ENCODE data around the gene TRIOBP.

Gene TRIOBP

GRCh38 chr22:37708580-37709444 is 12.0 kb downstream of the TRIOBP start:
- H3K79me2 ChIP-seq (ENCODE audit: low read length) = no peaks in the 10 kb centered on the region
- no peak overlapping the region for H3K4me2 ChIP-seq (ENCODE audit: low read length)
- no peaks in the 10 kb centered on the region for H3K36me3 ChIP-seq (replicated peaks; ENCODE audit: low read depth, low read length)
- H2AFZ ChIP-seq (ENCODE audit: low read depth, low read length) = no peak overlapping the region
- H3K9ac ChIP-seq (ENCODE audit: low read length) = no peak overlapping the region
- no peaks in the 10 kb centered on the region for H3K9me3 ChIP-seq (ENCODE audit: insufficient read depth, low read length)
- TF ChIP-seq CTCF (IDR thresholded peaks at IDR 0.05; ENCODE audit: low read depth, low read length) (no peak), EZH2phosphoT487 (IDR thresholded peaks at IDR 0.05; ENCODE audit: low read depth) (no peak)
- H3K27me3 ChIP-seq (ENCODE audit: low read depth, low read length) = no peaks in the 10 kb centered on the region
- H3K4me3 ChIP-seq (ENCODE audit: low read length) = no peak overlapping the region
- H4K20me1 ChIP-seq (ENCODE audit: insufficient read depth, low read length) = no peaks in the 10 kb centered on the region
- no peaks in the 10 kb centered on the region for H3K4me1 ChIP-seq (ENCODE audit: low read length)
- H3K27ac ChIP-seq (ENCODE audit: low read length) = no peak overlapping the region

GRCh38 chr22:37709445-37709765 is 12.6 kb downstream of the TRIOBP start:
- Histone ChIP-seq H3K9me3 (ENCODE audit: insufficient read depth, low read length) (no peaks in the 10 kb centered on the region), H4K20me1 (ENCODE audit: insufficient read depth, low read length) (no peaks in the 10 kb centered on the region), H3K4me1 (ENCODE audit: low read length) (no peaks in the 10 kb centered on the region), H2AFZ (ENCODE audit: low read depth, low read length) (no peak overlapping the region), H3K27me3 (ENCODE audit: low read depth, low read length) (no peaks in the 10 kb centered on the region), H3K4me2 (ENCODE audit: low read length) (no peak overlapping the region), H3K9ac (ENCODE audit: low read length) (no peak overlapping the region), H3K36me3 (replicated peaks; ENCODE audit: low read depth, low read length) (no peaks in the 10 kb centered on the region), H3K4me3 (ENCODE audit: low read length) (no peak overlapping the region), H3K79me2 (ENCODE audit: low read length) (no peaks in the 10 kb centered on the region), H3K27ac (ENCODE audit: low read length) (no peak overlapping the region)
- no peak for TF ChIP-seq EZH2phosphoT487 (IDR thresholded peaks at IDR 0.05; ENCODE audit: low read depth)
- no peak for TF ChIP-seq CTCF (IDR thresholded peaks at IDR 0.05; ENCODE audit: low read depth, low read length)

GRCh38 chr22:37710675-37711074 is 13.8 kb downstream of the TRIOBP start:
- no peak overlapping the region for H2AFZ ChIP-seq (ENCODE audit: low read depth, low read length)
- H4K20me1 ChIP-seq (ENCODE audit: insufficient read depth, low read length) = no peaks in the 10 kb centered on the region
- no peaks in the 10 kb centered on the region for H3K36me3 ChIP-seq (replicated peaks; ENCODE audit: low read depth, low read length)
- no peaks in the 10 kb centered on the region for H3K79me2 ChIP-seq (ENCODE audit: low read length)
- H3K9me3 ChIP-seq (ENCODE audit: insufficient read depth, low read length) = no peaks in the 10 kb centered on the region
- H3K9ac ChIP-seq (ENCODE audit: low read length) = no peak overlapping the region
- no peak overlapping the region for H3K27ac ChIP-seq (ENCODE audit: low read length)
- no peak overlapping the region for H3K4me3 ChIP-seq (ENCODE audit: low read length)
- H3K27me3 ChIP-seq (ENCODE audit: low read depth, low read length) = no peaks in the 10 kb centered on the region
- TF ChIP-seq EZH2phosphoT487 (IDR thresholded peaks at IDR 0.05; ENCODE audit: low read depth) = no peak
- TF ChIP-seq CTCF (IDR thresholded peaks at IDR 0.05; ENCODE audit: low read depth, low read length) = no peak
- H3K4me1 ChIP-seq (ENCODE audit: low read length) = no peaks in the 10 kb centered on the region
- H3K4me2 ChIP-seq (ENCODE audit: low read length) = no peak overlapping the region

- Histone ChIP-seq H3K4me2 (ENCODE audit: low read length) (no peak overlapping the region), H3K9me3 (ENCODE audit: insufficient read depth, low read length) (no peaks in the 10 kb centered on the region), H3K27ac (ENCODE audit: low read length) (no peak overlapping the region), H2AFZ (ENCODE audit: low read depth, low read length) (no peak overlapping the region), H3K79me2 (ENCODE audit: low read length) (no peaks in the 10 kb centered on the region), H4K20me1 (ENCODE audit: insufficient read depth, low read length) (no peaks in the 10 kb centered on the region), H3K4me1 (ENCODE audit: low read length) (no peaks in the 10 kb centered on the region), H3K4me3 (ENCODE audit: low read length) (no peak overlapping the region), H3K36me3 (replicated peaks; ENCODE audit: low read depth, low read length) (no peaks in the 10 kb centered on the region), H3K9ac (ENCODE audit: low read length) (no peak overlapping the region), H3K27me3 (ENCODE audit: low read depth, low read length) (no peaks in the 10 kb centered on the region)
- no peak for TF ChIP-seq CTCF (IDR thresholded peaks at IDR 0.05; ENCODE audit: low read depth, low read length)
- no peak for TF ChIP-seq EZH2phosphoT487 (IDR thresholded peaks at IDR 0.05; ENCODE audit: low read depth)
Observed at GRCh38 chr22:37711490-37711889, 14.6 kb downstream of the TRIOBP start.
